Activated T-cell treated with anti-CD3 and anti-CD28 coated beads, Interleukin-2, amount 50 U/mL, for 48 hours (primary cell): Measurements from ENCODE around the gene ATP6V0A1.
"Not testable (repeated sequence)": the region's sequence is repeated elsewhere in the genome, so short reads cannot be mapped to it uniquely, and the experiment has no call there.

ENCODE experiments used
- DNase-seq, 2 experiments: peaks; one replicate each; pipeline ENCODE4 v3.0.0-alpha.2; 2020

ATP6V0A1 gene

GRCh38 chr17:42544874-42545283 lies 86.2 kb downstream of the ATP6V0A1 start:
- DNase-seq: no peak

GRCh38 chr17:42545755-42546505 lies 87.3 kb downstream of the ATP6V0A1 start:
- not testable (repeated sequence) for DNase-seq

GRCh38 chr17:42547001-42547461 lies 88.4 kb downstream of the ATP6V0A1 start:
- no peak for DNase-seq

GRCh38 chr17:42547698-42548069 lies 89.0 kb downstream of the ATP6V0A1 start:
- no peak for DNase-seq

GRCh38 chr17:42548070-42548837 lies 89.6 kb downstream of the ATP6V0A1 start:
- peak; percentile 88 to 90 for DNase-seq

- DNase-seq: no peak
These were observed 90.5 kb downstream of the ATP6V0A1 start for GRCh38 chr17:42548993-42549755.

- DNase-seq: not testable (repeated sequence)
These were observed 94.1 kb downstream of the ATP6V0A1 start, which contains the start of gene HSD17B1 for GRCh38 chr17:42552736-42553135. HSD17B1 (plus strand) TSS chr17:42552923; CDS start chr17:42552934, 11 bp downstream.

GRCh38 chr17:42553161-42553818 lies 94.6 kb downstream of the ATP6V0A1 start:
- DNase-seq: no peak

GRCh38 chr17:42553866-42554249 lies 95.2 kb downstream of the ATP6V0A1 start:
- DNase-seq: peak; percentile 53 to 55

- peak; percentile 82 to 87 for DNase-seq
These were observed 95.8 kb downstream of the ATP6V0A1 start for GRCh38 chr17:42554250-42555121.

- no peak for DNase-seq
These were observed 96.5 kb downstream of the ATP6V0A1 start for GRCh38 chr17:42555122-42555622.

- DNase-seq: not testable (repeated sequence)
These were observed 97.4 kb downstream of the ATP6V0A1 start for GRCh38 chr17:42555961-42556617.

GRCh38 chr17:42559075-42559474 lies 100.4 kb downstream of the ATP6V0A1 start:
- DNase-seq: no peak

- no peak for DNase-seq
These were observed 101.6 kb downstream of the ATP6V0A1 start for GRCh38 chr17:42560246-42560645.

GRCh38 chr17:42561897-42562387 lies 103.3 kb downstream of the ATP6V0A1 start, which contains the start of gene COASY:
COASY (plus strand) TSS chr17:42562148; CDS start chr17:42562623, 475 bp downstream.
- peak; percentile 96 for DNase-seq

- peak in 1 of 2 experiments; percentile 46 for DNase-seq
These were observed 103.9 kb downstream of the ATP6V0A1 start for GRCh38 chr17:42562388-42563142.

- no peak for DNase-seq
These were observed 104.4 kb downstream of the ATP6V0A1 start for GRCh38 chr17:42563143-42563509.

GRCh38 chr17:42563543-42563942 lies 104.9 kb downstream of the ATP6V0A1 start:
- no peak for DNase-seq

- no peak for DNase-seq
These were observed 105.3 kb downstream of the ATP6V0A1 start for GRCh38 chr17:42563950-42564349.
